HG02759 (cell line): ENCODE data around the gene ITGA11.
A peak's percentile ranks its signal among the peaks of the same experiment; 100 is the strongest.
"Not testable (repeated sequence)": the region's sequence is repeated elsewhere in the genome, so short reads cannot be mapped to it uniquely, and the experiment has no call there.

Experiments
- ATAC-seq: cut with Tn5 transposase; IDR thresholded peaks from one replicate; pipeline ENCODE4 v1.9.1; 2021; ENCODE audit warnings: mild to moderate bottlenecking, moderate library complexity; ENCODE audit not compliant: unreplicated experiment

ITGA11 gene

DNA sequence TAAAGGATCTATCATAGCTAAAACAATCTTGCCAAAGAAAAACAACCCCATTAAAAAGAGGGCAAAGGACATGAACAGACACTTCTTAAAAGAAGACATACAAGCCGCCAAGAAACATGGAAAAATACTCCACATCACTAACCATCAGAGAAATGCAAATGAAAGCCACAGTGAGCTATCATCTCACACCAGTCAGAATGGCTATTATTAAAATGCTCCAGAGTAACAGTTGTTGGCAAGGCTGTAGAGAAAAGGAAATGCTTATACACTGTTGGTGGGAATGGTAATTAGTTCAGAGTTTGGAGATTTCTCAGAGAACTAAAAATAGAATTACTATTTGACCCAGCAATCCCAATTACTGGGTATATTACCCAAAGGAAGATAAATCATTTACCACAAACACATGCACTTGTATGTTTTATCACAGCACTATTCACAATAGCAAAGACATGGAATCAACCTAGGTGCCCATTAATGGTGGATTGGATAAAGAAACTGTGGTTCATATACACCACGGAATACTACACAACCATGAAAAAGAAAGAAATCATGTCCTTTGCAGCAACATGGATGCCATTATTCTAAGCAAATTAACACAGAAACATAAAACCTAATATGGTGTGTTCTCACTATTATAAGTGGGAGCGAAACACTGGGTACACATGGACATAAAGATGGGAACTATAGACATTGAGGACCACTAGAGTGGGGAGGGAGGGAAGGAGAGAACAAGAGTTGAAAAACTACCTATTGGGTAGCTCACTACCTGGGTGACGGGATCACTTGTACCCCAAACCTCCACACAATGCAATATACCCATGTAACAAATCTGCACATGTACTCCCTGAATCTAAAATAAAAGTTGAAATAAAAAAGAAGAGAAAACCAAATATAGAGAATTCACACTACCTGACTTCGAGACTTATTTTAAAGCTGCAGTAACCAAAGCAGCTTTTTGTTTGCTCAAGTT lies 32.6 kb downstream of the ITGA11 start:
- no peak for ATAC-seq

GRCh38 chr15:68397999-68398398 lies 34.0 kb downstream of the ITGA11 start:
- not testable (repeated sequence) for ATAC-seq

- no peak for ATAC-seq
Observed at GRCh38 chr15:68396068-68396467, 35.9 kb downstream of the ITGA11 start.

DNA sequence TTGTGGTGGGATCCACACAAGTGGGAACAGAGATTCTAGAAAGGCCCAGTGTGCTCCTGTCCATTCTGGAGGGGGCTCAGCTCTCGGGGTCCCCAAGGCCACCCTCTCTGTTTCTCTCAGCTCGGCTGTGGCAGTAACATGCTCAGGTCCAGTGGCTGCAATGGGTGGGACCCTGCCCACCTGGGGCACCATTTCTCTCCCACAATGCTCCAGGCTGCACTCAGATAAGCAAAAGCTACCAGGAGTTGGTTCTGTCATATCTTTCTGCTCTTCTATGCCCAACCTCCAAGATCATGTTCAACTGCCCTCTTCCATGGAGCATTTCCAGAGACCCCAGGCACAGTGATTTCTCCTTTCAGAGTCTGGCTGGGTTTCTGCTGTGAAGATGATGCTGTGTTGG lies 40.8 kb downstream of the ITGA11 start:
- ATAC-seq, result no peak

GRCh38 chr15:68389936-68390817 lies 41.8 kb downstream of the ITGA11 start:
- ATAC-seq, result peak; percentile 62

GRCh38 chr15:68389041-68389930 lies 42.7 kb downstream of the ITGA11 start:
- ATAC-seq, result no peak

GRCh38 chr15:68387381-68388143 lies 44.4 kb downstream of the ITGA11 start:
- ATAC-seq, result no peak

DNA sequence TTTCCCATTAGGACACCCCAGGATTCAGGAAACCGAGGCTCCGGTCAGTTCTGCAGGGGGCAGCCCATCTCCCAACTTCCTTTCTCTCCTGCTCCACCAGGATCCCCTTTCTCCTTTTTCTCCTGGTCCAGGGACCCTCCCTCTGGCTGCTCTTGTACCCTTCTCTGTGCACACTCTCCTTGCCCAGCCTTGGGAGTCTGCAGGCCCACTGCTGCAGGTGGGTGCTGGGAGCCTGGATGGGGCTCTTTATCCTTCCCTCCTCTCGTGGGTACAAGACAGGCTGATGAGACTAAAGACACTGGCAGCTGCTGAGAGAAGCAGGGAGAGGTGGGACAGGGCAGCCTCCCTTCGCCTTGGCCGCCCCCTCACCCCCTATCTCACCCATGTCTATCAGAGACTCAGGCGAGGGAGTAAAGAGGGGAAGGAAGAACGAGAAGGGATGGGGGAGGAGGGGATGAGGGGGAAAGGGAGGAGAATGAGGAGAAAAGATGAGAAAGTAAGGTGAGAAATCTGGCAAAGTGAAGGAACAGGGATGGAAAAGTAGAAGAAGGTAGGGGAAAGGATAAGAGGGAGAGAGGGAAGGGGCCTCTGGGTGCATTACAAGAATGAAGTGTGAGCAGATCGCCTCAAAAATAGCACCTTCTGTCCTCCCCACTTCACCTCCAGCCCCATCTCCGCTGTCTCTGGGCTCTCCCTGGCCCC lies 45.2 kb downstream of the ITGA11 start:
- no peak for ATAC-seq

DNA sequence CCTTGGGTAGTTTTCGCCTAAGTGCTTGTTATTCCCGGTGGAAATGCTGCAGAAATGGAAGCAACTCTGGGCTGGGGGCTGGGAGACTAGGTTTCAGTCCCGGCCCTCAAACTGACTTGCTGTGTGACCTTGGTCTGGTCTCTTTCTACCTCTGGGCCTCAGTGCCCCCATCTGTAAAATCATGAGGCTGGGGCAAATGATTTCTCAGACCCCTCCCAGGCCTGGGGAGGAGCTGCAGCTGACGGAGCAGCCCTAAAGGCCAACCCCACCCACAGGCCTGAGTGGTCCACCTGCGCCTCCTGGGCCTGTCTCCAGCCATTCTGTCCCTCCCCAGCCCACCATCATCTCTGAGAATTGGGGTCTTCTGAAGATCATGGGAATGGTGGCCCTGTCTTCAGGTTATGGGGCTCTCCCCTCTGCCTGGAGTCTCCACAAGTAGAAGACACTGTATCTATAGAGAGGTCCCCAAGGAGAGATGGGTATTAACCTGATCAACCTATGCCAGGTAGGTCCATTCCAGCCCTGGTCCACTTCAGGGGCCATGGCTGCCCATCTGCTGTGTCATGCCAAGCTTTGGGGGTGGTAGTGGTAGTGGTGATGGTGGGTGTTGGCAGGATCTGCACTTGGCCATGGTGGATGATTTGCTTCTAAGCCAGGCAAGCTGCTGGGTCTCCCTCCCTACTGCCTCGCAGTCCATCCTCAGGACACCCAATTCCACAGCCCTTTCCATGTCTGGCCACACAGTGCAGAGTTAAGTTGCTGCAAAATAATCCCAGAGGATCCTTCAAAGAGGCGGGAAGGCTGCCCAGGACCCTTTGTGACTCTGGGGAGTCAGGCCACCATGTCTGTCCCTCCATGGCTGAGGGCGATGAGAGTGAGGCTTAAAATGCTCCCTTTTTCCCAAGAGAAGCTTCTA lies 46.0 kb downstream of the ITGA11 start:
- ATAC-seq, result no peak

- ATAC-seq, result no peak
Observed at GRCh38 chr15:68385240-68385561, 46.8 kb downstream of the ITGA11 start.

- no peak for ATAC-seq
Observed at GRCh38 chr15:68384451-68385239, 47.3 kb downstream of the ITGA11 start.

- ATAC-seq, result no peak
Observed at GRCh38 chr15:68383161-68384074, 48.5 kb downstream of the ITGA11 start.

GRCh38 chr15:68382286-68383007 lies 49.5 kb downstream of the ITGA11 start:
- ATAC-seq, result no peak

DNA sequence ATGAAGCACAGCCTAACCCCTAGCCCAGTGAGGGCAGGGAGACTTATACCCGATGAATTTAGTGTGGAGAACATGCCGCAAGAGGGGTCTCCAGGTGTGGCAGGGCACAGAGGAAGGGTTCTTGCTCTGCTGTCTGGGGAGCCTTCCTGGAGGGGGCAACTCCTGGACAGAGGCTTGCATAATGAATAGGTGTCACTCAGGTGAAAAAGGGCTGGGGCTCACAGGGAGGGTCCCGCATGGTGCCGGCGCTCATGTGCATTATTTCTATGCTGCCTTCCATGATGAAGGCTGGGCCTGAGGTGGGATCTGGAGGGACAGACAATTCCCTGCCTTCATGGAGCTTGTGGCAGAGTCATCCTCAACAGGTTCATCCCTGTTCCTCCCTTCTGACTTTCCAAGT lies 51.5 kb downstream of the ITGA11 start:
- ATAC-seq, result no peak

DNA sequence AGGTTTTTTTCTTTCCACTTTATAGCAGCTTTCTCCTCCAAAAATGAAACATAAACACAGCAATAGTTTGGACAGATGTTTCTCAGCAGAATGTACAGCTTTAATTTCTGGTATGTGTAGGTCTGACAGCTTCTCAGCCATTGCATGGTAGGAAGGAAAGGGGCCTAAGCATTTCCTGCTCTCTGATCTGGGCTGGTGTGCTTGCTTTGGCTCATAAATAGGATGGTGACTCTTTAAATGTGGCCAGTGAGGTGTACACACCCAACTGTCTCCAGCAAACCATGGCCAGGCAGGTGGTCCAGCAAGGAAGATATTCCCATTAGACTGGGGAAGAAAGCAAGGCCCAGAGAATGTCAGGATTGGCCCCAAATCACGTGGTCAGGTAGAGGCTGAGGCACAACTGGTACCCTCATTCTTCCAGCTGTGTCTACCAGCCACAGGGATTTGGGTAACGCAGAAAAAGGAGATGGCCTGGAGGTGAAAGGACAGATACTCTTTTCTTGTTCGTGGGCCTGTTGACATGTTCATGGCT lies 52.1 kb downstream of the ITGA11 start:
- no peak for ATAC-seq
